Osteocyte (in vitro differentiated cells): Measurements from ENCODE around the gene TNFSF8. TPM values are rescaled to one million over a fixed set of nuclear protein-coding genes. Genes with fewer than 3 reads are reported as not detected.

Experiments used
- DNase-seq: peaks from one replicate; pipeline ENCODE4 v3.0.0; 2021; ENCODE audit warnings: mixed read lengths; ENCODE audit not compliant: unreplicated experiment; ENCODE audit errors: extremely low spot score
- H3K27ac Mint-ChIP-seq: one replicate; pipeline ENCODE4 v1.8.0; 2021; ENCODE audit warnings: mild to moderate bottlenecking, mixed read lengths; ENCODE audit not compliant: unreplicated experiment
- H3K27me3 Mint-ChIP-seq: one replicate; pipeline ENCODE4 v1.8.0; 2021; ENCODE audit warnings: mixed read lengths; ENCODE audit not compliant: unreplicated experiment
- H3K36me3 Mint-ChIP-seq: one replicate; pipeline ENCODE4 v1.8.0; 2021; ENCODE audit warnings: mixed read lengths; ENCODE audit not compliant: unreplicated experiment
- H3K4me1 Mint-ChIP-seq: one replicate; pipeline ENCODE4 v1.8.0; 2021; ENCODE audit warnings: mixed read lengths; ENCODE audit not compliant: unreplicated experiment
- H3K4me3 Mint-ChIP-seq: one replicate; pipeline ENCODE4 v1.8.0; 2021; ENCODE audit warnings: mild to moderate bottlenecking, moderate library complexity, mixed read lengths; ENCODE audit not compliant: unreplicated experiment
- H3K9me3 Mint-ChIP-seq: one replicate; pipeline ENCODE4 v1.8.0; 2021; ENCODE audit warnings: mixed read lengths; ENCODE audit not compliant: unreplicated experiment
- CTCF ChIP-seq: fragments of 200-600 bp; sonication (generic); IDR thresholded peaks from 2 replicates; pipeline ENCODE4 v1.5.0; 2021; ENCODE audit warnings: antibody characterized with exemption, mild to moderate bottlenecking, moderate library complexity
- total RNA-seq: library from RNA; stranded (reverse); gene quantifications from 2 replicates; pipeline ENCODE4 v1.2.1, GENCODE V29; 2021

TNFSF8 gene
- total RNA-seq, 1 donor from 2014 or later: not detected

GRCh38 chr9:114936581-114936980 is 6.2 kb upstream of the TNFSF8 start:
- Mint-ChIP-seq H3K36me3 (no peaks in the 10 kb centered on the region), H3K27me3 (peaks cover 65% of the 10 kb centered on the region), H3K4me1 (peaks cover 5% of the 10 kb centered on the region), H3K27ac (no peak overlapping the region), H3K4me3 (no peak overlapping the region), H3K9me3 (no peaks in the 10 kb centered on the region)
- DNase-seq: no peak
- TF ChIP-seq CTCF: no peak

- Mint-ChIP-seq H3K27me3 (peaks cover 75% of the 10 kb centered on the region), H3K27ac (no peak overlapping the region), H3K36me3 (no peaks in the 10 kb centered on the region), H3K9me3 (no peaks in the 10 kb centered on the region), H3K4me3 (no peak overlapping the region), H3K4me1 (peaks cover 5% of the 10 kb centered on the region)
- no peak for DNase-seq
- no peak for TF ChIP-seq CTCF
Measured at GRCh38 chr9:114935119-114935518, 4.7 kb upstream of the TNFSF8 start.

- no peaks in the 10 kb centered on the region for H3K9me3 Mint-ChIP-seq
- H3K36me3 Mint-ChIP-seq: no peaks in the 10 kb centered on the region
- no peak for DNase-seq
- no peaks in the 10 kb centered on the region for H3K4me1 Mint-ChIP-seq
- peaks cover 80% of the 10 kb centered on the region for H3K27me3 Mint-ChIP-seq
- H3K4me3 Mint-ChIP-seq: no peak overlapping the region
- no peak for TF ChIP-seq CTCF
- no peak overlapping the region for H3K27ac Mint-ChIP-seq
Measured at GRCh38 chr9:114932502-114932901, 2.1 kb upstream of the TNFSF8 start.

GRCh38 chr9:114931407-114931806 is 1.0 kb upstream of the TNFSF8 start:
- H3K4me1 Mint-ChIP-seq: no peaks in the 10 kb centered on the region
- no peaks in the 10 kb centered on the region for H3K9me3 Mint-ChIP-seq
- peaks cover 81% of the 10 kb centered on the region for H3K27me3 Mint-ChIP-seq
- DNase-seq: no peak
- TF ChIP-seq CTCF: no peak
- no peaks in the 10 kb centered on the region for H3K36me3 Mint-ChIP-seq
- no peak overlapping the region for H3K27ac Mint-ChIP-seq
- H3K4me3 Mint-ChIP-seq: no peak overlapping the region

GRCh38 chr9:114929201-114929600 is 1.2 kb downstream of the TNFSF8 start:
- DNase-seq: no peak
- H3K36me3 Mint-ChIP-seq: no peaks in the 10 kb centered on the region
- no peaks in the 10 kb centered on the region for H3K9me3 Mint-ChIP-seq
- peaks cover 86% of the 10 kb centered on the region for H3K27me3 Mint-ChIP-seq
- H3K4me3 Mint-ChIP-seq: no peak overlapping the region
- no peak overlapping the region for H3K27ac Mint-ChIP-seq
- no peak for TF ChIP-seq CTCF
- H3K4me1 Mint-ChIP-seq: no peaks in the 10 kb centered on the region
